ENCODE measurements around the gene LHFPL6.

The LHFPL6 gene

DNA sequence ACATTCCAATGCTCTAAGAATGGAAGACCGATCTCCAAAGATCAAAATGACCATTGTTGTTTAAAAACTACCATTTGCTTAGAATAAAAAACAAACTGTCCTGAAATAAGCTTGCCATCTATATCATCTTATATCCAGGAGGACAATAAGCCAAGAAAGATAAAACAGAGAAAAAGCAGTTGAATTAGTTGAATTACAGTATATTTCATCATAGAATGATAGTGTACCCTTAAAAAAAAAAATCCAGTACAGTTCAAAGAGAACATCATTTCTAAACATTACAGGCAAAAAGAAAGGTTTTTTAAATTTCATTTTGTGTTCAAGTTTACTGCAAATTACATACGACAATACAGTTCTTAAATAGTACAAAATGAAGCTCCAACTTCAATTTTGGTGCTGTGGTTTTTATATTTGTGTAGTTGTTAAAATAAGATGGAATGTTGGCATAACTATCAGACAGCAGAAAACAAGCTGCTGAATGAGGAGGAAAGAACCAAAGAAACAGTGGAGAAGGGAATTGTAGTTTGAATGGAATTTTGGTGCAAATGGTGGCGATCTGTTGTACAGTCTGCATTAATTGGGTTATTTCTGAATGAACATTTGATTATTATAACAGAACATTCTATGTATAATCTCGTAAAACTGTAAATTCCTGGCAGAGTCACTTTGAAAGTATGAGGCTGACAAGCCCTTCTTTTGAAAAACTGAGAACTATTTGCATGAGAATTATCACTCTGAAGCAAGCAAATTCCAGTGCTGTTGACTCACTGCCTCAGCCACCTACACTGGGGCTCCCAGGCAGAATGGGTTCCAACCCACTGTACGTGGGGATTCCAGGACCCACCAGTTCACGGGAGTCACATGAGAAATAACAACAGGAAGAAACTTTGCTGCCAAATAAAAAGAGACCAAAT lies 37.7 kb downstream of the LHFPL6 start:
- no peaks in the 10 kb centered on the region for H3K9me3 ChIP-seq (replicated peaks; ENCODE audit: insufficient read depth, low read length)
- H3K36me3 ChIP-seq (replicated peaks; ENCODE audit: insufficient read depth, low read length), result no peaks in the 10 kb centered on the region
- no peak overlapping the region for H3K4me2 ChIP-seq (ENCODE audit: low read depth, low read length)
- no peak for TF ChIP-seq EZH2phosphoT487 (IDR thresholded peaks at IDR 0.05; ENCODE audit: low read length)
- no peaks in the 10 kb centered on the region for H3K79me2 ChIP-seq (ENCODE audit: low read length)
- no peaks in the 10 kb centered on the region for H3K9me2 ChIP-seq (replicated peaks; ENCODE audit: insufficient read depth, low read length)
- no peaks in the 10 kb centered on the region for H4K20me1 ChIP-seq (ENCODE audit: insufficient read depth, low read length)
- DNase-seq, result no peak
- H2AFZ ChIP-seq (ENCODE audit: low read length), result no peak overlapping the region
- no peaks in the 10 kb centered on the region for H3K4me1 ChIP-seq (ENCODE audit: low read length)
- no peak overlapping the region for H3K27ac ChIP-seq (ENCODE audit: low read length)
- no peaks in the 10 kb centered on the region for H3F3A ChIP-seq (ENCODE audit: insufficient read depth, low read length)
- no peak overlapping the region for H3K4me3 ChIP-seq (ENCODE audit: low read length)
- no peaks in the 10 kb centered on the region for H3K27me3 ChIP-seq (replicated peaks; ENCODE audit: insufficient read depth, low read length)
- no peak overlapping the region for H3K9ac ChIP-seq (ENCODE audit: low read length)

DNA sequence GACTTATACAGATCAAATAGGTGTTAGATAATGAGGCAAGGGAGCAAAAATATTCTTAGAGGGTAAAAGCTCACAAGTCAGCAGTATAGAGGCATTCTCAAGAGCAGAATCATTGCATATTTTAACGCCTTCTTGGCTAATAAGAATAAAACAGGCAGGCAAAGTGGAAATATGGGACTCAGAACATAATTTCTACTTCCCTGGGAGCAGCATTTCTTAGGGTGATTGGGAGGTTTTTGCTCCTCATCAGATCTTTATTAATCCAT lies 39.6 kb downstream of the LHFPL6 start:
- no peaks in the 10 kb centered on the region for H3K36me3 ChIP-seq (replicated peaks; ENCODE audit: insufficient read depth, low read length)
- no peak overlapping the region for H3K9ac ChIP-seq (ENCODE audit: low read length)
- TF ChIP-seq, protein P1, sequence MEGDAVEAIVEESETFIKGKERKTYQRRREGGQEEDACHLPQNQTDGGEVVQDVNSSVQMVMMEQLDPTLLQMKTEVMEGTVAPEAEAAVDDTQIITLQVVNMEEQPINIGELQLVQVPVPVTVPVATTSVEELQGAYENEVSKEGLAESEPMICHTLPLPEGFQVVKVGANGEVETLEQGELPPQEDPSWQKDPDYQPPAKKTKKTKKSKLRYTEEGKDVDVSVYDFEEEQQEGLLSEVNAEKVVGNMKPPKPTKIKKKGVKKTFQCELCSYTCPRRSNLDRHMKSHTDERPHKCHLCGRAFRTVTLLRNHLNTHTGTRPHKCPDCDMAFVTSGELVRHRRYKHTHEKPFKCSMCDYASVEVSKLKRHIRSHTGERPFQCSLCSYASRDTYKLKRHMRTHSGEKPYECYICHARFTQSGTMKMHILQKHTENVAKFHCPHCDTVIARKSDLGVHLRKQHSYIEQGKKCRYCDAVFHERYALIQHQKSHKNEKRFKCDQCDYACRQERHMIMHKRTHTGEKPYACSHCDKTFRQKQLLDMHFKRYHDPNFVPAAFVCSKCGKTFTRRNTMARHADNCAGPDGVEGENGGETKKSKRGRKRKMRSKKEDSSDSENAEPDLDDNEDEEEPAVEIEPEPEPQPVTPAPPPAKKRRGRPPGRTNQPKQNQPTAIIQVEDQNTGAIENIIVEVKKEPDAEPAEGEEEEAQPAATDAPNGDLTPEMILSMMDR (IDR thresholded peaks at IDR 0.05; ENCODE audit: low read length), result no peak
- H3K9me2 ChIP-seq (replicated peaks; ENCODE audit: insufficient read depth, low read length), result no peaks in the 10 kb centered on the region
- no peaks in the 10 kb centered on the region for H3K27me3 ChIP-seq (replicated peaks; ENCODE audit: insufficient read depth, low read length)
- DNase-seq, result no peak
- H3K4me3 ChIP-seq (ENCODE audit: low read length), result no peak overlapping the region
- no peaks in the 10 kb centered on the region for H3F3A ChIP-seq (ENCODE audit: insufficient read depth, low read length)
- no peaks in the 10 kb centered on the region for H3K9me3 ChIP-seq (replicated peaks; ENCODE audit: insufficient read depth, low read length)
- H3K27ac ChIP-seq (ENCODE audit: low read length), result no peak overlapping the region
- H4K20me1 ChIP-seq (ENCODE audit: insufficient read depth, low read length), result no peaks in the 10 kb centered on the region
- H3K4me1 ChIP-seq (ENCODE audit: low read length), result no peaks in the 10 kb centered on the region
- H3K79me2 ChIP-seq (ENCODE audit: low read length), result no peaks in the 10 kb centered on the region
- H2AFZ ChIP-seq (ENCODE audit: low read length), result no peak overlapping the region
- H3K4me2 ChIP-seq (ENCODE audit: low read depth, low read length), result no peak overlapping the region

DNA sequence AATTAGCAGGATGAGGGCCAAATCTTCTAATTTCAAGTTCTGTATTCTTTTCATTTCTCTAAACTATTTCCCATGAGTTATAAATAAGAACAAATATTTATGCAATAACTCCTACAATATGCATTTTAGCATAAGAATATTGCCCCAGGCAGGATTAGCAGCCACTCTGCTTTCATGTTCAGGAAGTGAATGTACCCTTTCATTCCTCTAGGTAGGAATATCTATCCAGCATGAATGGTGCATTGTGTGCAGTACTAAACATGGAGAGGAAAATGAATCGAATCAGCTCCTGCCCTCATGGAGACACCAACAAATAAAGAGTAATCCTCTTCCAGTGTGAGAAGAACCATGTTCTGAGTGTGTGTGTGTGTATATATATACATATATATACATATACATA lies 41.0 kb downstream of the LHFPL6 start:
- Histone ChIP-seq H3K4me3 (ENCODE audit: low read length) (no peak overlapping the region), H3K27me3 (replicated peaks; ENCODE audit: insufficient read depth, low read length) (no peaks in the 10 kb centered on the region), H3K9ac (ENCODE audit: low read length) (no peak overlapping the region), H3F3A (ENCODE audit: insufficient read depth, low read length) (no peaks in the 10 kb centered on the region), H3K79me2 (ENCODE audit: low read length) (no peaks in the 10 kb centered on the region), H4K20me1 (ENCODE audit: insufficient read depth, low read length) (no peaks in the 10 kb centered on the region), H3K36me3 (replicated peaks; ENCODE audit: insufficient read depth, low read length) (no peaks in the 10 kb centered on the region), H3K9me3 (replicated peaks; ENCODE audit: insufficient read depth, low read length) (no peaks in the 10 kb centered on the region), H3K9me2 (replicated peaks; ENCODE audit: insufficient read depth, low read length) (no peaks in the 10 kb centered on the region), H3K4me2 (ENCODE audit: low read depth, low read length) (no peak overlapping the region), H3K4me1 (ENCODE audit: low read length) (no peaks in the 10 kb centered on the region), H3K27ac (ENCODE audit: low read length) (no peak overlapping the region), H2AFZ (ENCODE audit: low read length) (no peak overlapping the region)
- no peak for DNase-seq
- TF ChIP-seq EZH2 (optimal IDR thresholded peaks at IDR 0.05; ENCODE audit: low read depth, low read length) (no peak), EZH2phosphoT487 (IDR thresholded peaks at IDR 0.05; ENCODE audit: low read length) (no peak)
- TF ChIP-seq, protein P1 (IDR thresholded peaks at IDR 0.05; ENCODE audit: low read length), result no peak

DNA sequence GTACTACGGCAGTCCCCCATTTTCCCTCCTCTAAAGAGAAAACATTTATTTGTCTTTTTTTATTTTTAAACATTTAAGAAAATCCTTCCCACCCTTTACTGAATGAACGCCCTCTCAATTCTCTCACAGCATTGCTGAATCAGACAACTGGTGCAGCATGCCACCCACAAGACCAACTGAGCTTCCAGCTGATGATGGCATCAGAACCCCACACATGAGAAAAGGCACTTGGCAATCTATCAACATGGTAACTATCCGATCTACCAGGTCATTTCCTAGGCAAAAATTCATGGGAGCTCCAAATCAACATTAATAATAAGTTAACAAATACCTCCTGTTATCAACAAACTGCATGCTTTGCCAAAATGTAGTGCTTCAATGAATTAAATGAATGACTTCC lies 43.1 kb downstream of the LHFPL6 start:
- no peaks in the 10 kb centered on the region for H4K20me1 ChIP-seq (ENCODE audit: insufficient read depth, low read length)

More for the DNA sequence above, 43.1 kb downstream of the LHFPL6 start:
- Histone ChIP-seq H3K79me2 (ENCODE audit: low read length) (no peaks in the 10 kb centered on the region), H3K9me2 (replicated peaks; ENCODE audit: insufficient read depth, low read length) (no peaks in the 10 kb centered on the region), H3K4me3 (ENCODE audit: low read length) (no peak overlapping the region), H3K9me3 (replicated peaks; ENCODE audit: insufficient read depth, low read length) (no peaks in the 10 kb centered on the region), H3K9ac (ENCODE audit: low read length) (no peak overlapping the region), H3K36me3 (replicated peaks; ENCODE audit: insufficient read depth, low read length) (no peaks in the 10 kb centered on the region), H3F3A (ENCODE audit: insufficient read depth, low read length) (no peaks in the 10 kb centered on the region), H3K4me1 (ENCODE audit: low read length) (no peaks in the 10 kb centered on the region), H2AFZ (ENCODE audit: low read length) (no peak overlapping the region), H3K27me3 (replicated peaks; ENCODE audit: insufficient read depth, low read length) (no peaks in the 10 kb centered on the region), H3K27ac (ENCODE audit: low read length) (no peak overlapping the region), H3K4me2 (ENCODE audit: low read depth, low read length) (no peak overlapping the region)
- TF ChIP-seq EZH2phosphoT487 (IDR thresholded peaks at IDR 0.05; ENCODE audit: low read length), result no peak
- TF ChIP-seq, protein P1 (IDR thresholded peaks at IDR 0.05; ENCODE audit: low read length), result no peak
- TF ChIP-seq EZH2 (optimal IDR thresholded peaks at IDR 0.05; ENCODE audit: low read depth, low read length), result no peak
- DNase-seq, result no peak

All from MM.1S (cell line).